SH-SY5Y (cell line): Measurements from ENCODE around the gene SLCO3A1.

Experiments
- GATA2 ChIP-seq: IDR thresholded peaks from 2 replicates; pipeline ENCODE4 v1.6.1; 2011; ENCODE audit warnings: mild to moderate bottlenecking, low read depth, low read length
- GATA3 ChIP-seq: IDR thresholded peaks from 2 replicates; pipeline ENCODE4 v1.6.1; 2011; ENCODE audit warnings: low read depth, mild to moderate bottlenecking, low read length, moderate library complexity

DNA sequence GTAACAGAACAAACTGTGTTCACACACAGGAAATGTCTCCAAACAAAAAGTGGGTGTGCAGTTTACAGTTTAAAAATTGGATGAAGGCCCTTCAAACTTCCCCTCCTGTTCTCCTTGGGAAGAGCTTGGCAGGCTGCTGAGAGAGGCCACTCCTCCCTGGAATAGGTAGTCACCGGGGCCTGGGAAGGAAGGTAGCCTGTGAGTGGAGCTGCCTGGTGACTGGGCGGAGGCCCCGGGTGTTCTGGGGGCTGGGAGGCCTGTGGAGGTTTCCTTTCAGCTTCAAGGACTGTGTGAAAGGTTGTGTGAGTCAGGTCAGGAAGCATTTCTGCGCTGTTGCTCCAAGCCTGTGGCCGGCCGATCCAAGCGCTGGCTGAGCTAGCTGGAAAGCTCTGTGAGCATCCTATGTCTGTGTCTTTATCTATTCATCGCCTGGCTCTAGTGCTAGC lies 14.1 kb downstream of the SLCO3A1 start:
- no peak for TF ChIP-seq GATA2
- no peak for TF ChIP-seq GATA3
